HEK293 (cell line): Measurements from ENCODE around the gene TMEM198.

Experiments
- ZNF138 ChIP-seq: fragments of 450-650 bp; formaldehyde crosslinking; IDR thresholded peaks from 2 replicates; pipeline ENCODE4 v1.5.1; 2016; ENCODE audit warnings: missing biosample characterization, missing genetic modification characterization, borderline replicate concordance
- ZNF837 ChIP-seq: fragments of 450-650 bp; formaldehyde crosslinking; IDR thresholded peaks from 2 replicates; pipeline ENCODE4 v1.5.1; 2016; ENCODE audit warnings: missing biosample characterization, missing genetic modification characterization
- TF ChIP-seq, protein P1 (sequence below): fragments of 450-650 bp; formaldehyde crosslinking; IDR thresholded peaks from 2 replicates; pipeline ENCODE4 v1.5.1; 2016; ENCODE audit warnings: missing biosample characterization, missing genetic modification characterization
- TF ChIP-seq, protein P2 (sequence below): fragments of 450-650 bp; formaldehyde crosslinking; conservative IDR thresholded peaks from 2 replicates; pipeline ENCODE4 v1.5.1; 2016; ENCODE audit warnings: low read depth, missing biosample characterization, missing genetic modification characterization

DNA sequence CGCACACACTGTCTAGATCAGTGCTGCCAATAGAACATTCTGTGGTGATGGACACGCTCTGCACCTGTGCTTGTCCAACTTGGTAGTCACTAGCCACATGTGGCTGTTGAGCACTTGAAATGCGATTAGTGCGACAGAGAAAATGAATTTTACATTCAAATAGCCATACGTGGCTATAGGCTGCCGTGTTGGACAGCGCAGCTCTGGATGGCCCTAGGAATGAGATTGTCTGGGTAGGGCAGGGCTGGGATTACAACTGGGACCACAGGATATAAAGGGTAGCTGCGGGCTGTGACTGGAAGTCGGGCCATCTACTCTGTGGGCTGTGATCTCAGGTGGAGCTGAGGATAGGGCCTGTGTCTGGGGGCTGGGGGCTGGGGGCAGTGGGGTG, 24.3 kb upstream of the TMEM198 start:
- TF ChIP-seq, protein P1, sequence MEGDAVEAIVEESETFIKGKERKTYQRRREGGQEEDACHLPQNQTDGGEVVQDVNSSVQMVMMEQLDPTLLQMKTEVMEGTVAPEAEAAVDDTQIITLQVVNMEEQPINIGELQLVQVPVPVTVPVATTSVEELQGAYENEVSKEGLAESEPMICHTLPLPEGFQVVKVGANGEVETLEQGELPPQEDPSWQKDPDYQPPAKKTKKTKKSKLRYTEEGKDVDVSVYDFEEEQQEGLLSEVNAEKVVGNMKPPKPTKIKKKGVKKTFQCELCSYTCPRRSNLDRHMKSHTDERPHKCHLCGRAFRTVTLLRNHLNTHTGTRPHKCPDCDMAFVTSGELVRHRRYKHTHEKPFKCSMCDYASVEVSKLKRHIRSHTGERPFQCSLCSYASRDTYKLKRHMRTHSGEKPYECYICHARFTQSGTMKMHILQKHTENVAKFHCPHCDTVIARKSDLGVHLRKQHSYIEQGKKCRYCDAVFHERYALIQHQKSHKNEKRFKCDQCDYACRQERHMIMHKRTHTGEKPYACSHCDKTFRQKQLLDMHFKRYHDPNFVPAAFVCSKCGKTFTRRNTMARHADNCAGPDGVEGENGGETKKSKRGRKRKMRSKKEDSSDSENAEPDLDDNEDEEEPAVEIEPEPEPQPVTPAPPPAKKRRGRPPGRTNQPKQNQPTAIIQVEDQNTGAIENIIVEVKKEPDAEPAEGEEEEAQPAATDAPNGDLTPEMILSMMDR (tag by site-specific recombination), result no peak
- TF ChIP-seq ZNF138 (no peak), ZNF837 (tag by site-specific recombination) (no peak)
- TF ChIP-seq, protein P2, sequence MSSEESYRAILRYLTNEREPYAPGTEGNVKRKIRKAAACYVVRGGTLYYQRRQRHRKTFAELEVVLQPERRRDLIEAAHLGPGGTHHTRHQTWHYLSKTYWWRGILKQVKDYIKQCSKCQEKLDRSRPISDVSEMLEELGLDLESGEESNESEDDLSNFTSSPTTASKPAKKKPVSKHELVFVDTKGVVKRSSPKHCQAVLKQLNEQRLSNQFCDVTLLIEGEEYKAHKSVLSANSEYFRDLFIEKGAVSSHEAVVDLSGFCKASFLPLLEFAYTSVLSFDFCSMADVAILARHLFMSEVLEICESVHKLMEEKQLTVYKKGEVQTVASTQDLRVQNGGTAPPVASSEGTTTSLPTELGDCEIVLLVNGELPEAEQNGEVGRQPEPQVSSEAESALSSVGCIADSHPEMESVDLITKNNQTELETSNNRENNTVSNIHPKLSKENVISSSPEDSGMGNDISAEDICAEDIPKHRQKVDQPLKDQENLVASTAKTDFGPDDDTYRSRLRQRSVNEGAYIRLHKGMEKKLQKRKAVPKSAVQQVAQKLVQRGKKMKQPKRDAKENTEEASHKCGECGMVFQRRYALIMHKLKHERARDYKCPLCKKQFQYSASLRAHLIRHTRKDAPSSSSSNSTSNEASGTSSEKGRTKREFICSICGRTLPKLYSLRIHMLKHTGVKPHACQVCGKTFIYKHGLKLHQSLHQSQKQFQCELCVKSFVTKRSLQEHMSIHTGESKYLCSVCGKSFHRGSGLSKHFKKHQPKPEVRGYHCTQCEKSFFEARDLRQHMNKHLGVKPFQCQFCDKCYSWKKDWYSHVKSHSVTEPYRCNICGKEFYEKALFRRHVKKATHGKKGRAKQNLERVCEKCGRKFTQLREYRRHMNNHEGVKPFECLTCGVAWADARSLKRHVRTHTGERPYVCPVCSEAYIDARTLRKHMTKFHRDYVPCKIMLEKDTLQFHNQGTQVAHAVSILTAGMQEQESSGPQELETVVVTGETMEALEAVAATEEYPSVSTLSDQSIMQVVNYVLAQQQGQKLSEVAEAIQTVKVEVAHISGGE, result no peak
